ENCODE measurements around the gene MCHR1. TPM values are rescaled to one million over a fixed set of nuclear protein-coding genes. Genes with fewer than 3 reads are reported as not detected.

Gene MCHR1
- total RNA-seq, 4 donors from 2014 or later = 0.95 TPM; not detected in 3

DNA sequence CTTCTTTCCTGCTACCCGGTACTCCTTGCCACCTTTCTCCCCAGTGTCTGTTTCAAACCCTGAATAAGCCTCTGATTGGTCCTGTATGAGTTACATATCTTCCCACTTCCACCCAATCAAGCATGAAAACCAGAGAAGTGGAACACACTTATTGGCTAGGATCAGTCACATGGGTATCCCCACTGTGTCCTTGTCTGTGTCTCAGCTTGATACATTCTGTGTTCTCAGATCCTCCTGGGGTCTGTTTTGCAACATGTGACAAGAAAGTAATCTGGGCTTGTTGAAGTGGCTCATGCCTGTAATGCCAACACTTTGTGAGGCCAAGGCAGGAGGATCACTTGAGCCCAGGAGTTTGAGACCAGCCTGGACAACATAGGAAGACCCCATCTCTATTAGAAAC lies 23.9 kb downstream of the MCHR1 start:
- ATAC-seq = no peak
- no peaks in the 10 kb centered on the region for H3K9me3 ChIP-seq
- no peaks in the 10 kb centered on the region for H3K36me3 ChIP-seq
- DNase-seq = no peak
- H3K4me1 ChIP-seq = no peaks in the 10 kb centered on the region
- H3K4me3 ChIP-seq = no peak overlapping the region
- H3K27ac ChIP-seq = no peak overlapping the region
- no peaks in the 10 kb centered on the region for H3K27me3 ChIP-seq
- TF ChIP-seq, protein P1, sequence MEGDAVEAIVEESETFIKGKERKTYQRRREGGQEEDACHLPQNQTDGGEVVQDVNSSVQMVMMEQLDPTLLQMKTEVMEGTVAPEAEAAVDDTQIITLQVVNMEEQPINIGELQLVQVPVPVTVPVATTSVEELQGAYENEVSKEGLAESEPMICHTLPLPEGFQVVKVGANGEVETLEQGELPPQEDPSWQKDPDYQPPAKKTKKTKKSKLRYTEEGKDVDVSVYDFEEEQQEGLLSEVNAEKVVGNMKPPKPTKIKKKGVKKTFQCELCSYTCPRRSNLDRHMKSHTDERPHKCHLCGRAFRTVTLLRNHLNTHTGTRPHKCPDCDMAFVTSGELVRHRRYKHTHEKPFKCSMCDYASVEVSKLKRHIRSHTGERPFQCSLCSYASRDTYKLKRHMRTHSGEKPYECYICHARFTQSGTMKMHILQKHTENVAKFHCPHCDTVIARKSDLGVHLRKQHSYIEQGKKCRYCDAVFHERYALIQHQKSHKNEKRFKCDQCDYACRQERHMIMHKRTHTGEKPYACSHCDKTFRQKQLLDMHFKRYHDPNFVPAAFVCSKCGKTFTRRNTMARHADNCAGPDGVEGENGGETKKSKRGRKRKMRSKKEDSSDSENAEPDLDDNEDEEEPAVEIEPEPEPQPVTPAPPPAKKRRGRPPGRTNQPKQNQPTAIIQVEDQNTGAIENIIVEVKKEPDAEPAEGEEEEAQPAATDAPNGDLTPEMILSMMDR (IDR thresholded peaks at IDR 0.05 in 4 of 5, conservative IDR thresholded peaks at IDR 0.05 in 1 of 5) = no peak
- TF ChIP-seq POLR2A (IDR thresholded peaks at IDR 0.05) = no peak
- in situ Hi-C loops (cut with MboI; ENCODE audit: low sequenced_read_pairs in 4 of 4) (no loop called here), intact Hi-C loops (cut with DNase I; ENCODE audit: low total_unique reads) (no loop called here)

DNA sequence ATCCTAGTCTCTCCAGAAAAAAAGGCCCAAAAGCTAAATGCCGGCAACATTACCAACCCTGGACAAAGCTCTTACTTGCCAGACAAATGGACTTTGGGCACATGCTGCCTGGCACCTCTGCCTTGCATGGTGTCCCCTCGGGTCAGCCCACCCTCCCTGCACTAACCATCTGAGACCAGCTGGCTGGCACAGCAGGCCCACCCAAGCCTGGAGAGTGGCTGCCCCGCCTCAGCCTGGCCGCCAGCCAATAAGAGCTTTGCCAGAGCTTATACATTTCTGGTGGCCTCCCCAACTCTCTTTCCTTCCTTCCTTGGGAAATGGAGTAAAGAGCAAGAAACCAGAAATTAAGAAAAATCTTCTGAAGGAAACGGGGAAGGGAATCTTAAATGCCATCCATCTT lies 24.5 kb downstream of the MCHR1 start:
- Histone ChIP-seq H3K4me3 (no peak overlapping the region), H3K27me3 (no peaks in the 10 kb centered on the region), H3K36me3 (no peaks in the 10 kb centered on the region), H3K9me3 (no peaks in the 10 kb centered on the region), H3K27ac (no peak overlapping the region), H3K4me1 (no peaks in the 10 kb centered on the region)
- no peak for DNase-seq
- ATAC-seq = no peak
- intact Hi-C loops (cut with DNase I; ENCODE audit: low total_unique reads) = no loop called here
- TF ChIP-seq, protein P1 (IDR thresholded peaks at IDR 0.05 in 4 of 5, conservative IDR thresholded peaks at IDR 0.05 in 1 of 5) = no peak
- no peak for TF ChIP-seq POLR2A (IDR thresholded peaks at IDR 0.05)
- in situ Hi-C loops (cut with MboI; ENCODE audit: low sequenced_read_pairs in 4 of 4) = no loop called here

DNA sequence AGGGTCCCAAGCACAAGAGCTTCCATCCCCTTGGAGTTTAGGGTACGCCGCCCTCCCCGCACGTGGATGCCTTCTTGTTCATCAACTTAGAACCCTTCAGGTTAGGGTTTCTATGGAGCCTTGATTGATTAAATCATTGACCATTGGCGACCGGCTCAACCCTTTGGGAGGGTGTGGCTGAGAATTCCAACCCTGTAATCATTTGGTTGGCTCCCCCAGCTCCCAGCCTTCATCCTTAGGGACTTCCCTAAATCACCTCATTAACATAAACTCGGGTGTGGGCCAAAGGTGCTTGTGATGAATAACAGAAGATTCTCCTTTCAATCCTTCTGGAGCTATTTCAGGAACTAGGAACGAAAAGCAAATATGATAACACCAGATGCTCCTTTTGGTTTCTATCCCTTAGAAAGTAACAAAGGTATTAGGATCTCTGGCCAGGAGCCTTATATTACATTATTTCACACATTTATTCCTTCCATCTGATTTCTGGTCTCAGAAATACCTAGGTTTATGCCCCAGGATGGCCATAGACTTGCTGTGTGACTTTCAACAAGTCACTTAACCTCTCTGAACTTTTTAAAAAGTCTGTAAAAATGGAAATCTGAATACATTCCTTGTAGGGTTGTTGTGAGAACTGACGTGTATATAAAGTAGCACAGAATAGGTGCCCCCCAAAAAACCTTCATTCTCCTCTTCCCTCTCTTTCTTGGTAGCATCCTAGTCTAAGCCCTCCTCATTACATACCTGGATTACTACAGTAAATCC lies 26.8 kb downstream of the MCHR1 start:
- DNase-seq = no peak
- H3K9me3 ChIP-seq = no peaks in the 10 kb centered on the region
- no peak for ATAC-seq
- H3K4me3 ChIP-seq = no peak overlapping the region
- no peaks in the 10 kb centered on the region for H3K27me3 ChIP-seq
- no peak overlapping the region for H3K27ac ChIP-seq
- in situ Hi-C loops (cut with MboI; ENCODE audit: low sequenced_read_pairs in 4 of 4) = no loop called here
- intact Hi-C loops (cut with DNase I; ENCODE audit: low total_unique reads) = no loop called here
- no peaks in the 10 kb centered on the region for H3K4me1 ChIP-seq
- no peak for TF ChIP-seq POLR2A (IDR thresholded peaks at IDR 0.05)
- TF ChIP-seq, protein P1 (IDR thresholded peaks at IDR 0.05 in 4 of 5, conservative IDR thresholded peaks at IDR 0.05 in 1 of 5) = no peak
- H3K36me3 ChIP-seq = no peaks in the 10 kb centered on the region

DNA sequence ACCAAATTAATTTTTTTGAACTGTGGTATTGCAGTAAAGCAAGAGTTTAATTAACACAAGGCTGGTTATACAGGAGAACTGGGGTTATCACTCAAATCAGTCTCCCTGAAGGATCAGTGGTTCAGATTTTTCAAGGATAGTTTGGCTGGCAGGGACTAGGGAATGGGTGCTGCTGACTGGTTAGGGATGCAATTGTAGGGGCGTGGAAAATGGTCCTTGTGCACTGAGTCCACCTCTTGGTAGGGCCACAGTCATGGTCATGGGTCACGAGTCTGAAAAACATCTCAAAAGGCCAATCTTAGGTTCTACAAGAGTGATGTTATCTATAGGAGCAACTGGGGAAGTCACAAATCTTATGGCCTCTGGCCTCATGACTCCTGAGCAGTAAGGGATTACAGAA lies 27.9 kb downstream of the MCHR1 start:
- no peaks in the 10 kb centered on the region for H3K4me1 ChIP-seq
- no peak overlapping the region for H3K27ac ChIP-seq
- no peaks in the 10 kb centered on the region for H3K27me3 ChIP-seq
- no peaks in the 10 kb centered on the region for H3K36me3 ChIP-seq
- in situ Hi-C loops (cut with MboI; ENCODE audit: low sequenced_read_pairs in 4 of 4) = no loop called here
- DNase-seq = no peak
- H3K9me3 ChIP-seq = no peaks in the 10 kb centered on the region
- ATAC-seq = no peak
- intact Hi-C loops (cut with DNase I; ENCODE audit: low total_unique reads) = no loop called here
- no peak overlapping the region for H3K4me3 ChIP-seq
- no peak for TF ChIP-seq POLR2A (IDR thresholded peaks at IDR 0.05)
- TF ChIP-seq, protein P1 (IDR thresholded peaks at IDR 0.05 in 4 of 5, conservative IDR thresholded peaks at IDR 0.05 in 1 of 5) = no peak

DNA sequence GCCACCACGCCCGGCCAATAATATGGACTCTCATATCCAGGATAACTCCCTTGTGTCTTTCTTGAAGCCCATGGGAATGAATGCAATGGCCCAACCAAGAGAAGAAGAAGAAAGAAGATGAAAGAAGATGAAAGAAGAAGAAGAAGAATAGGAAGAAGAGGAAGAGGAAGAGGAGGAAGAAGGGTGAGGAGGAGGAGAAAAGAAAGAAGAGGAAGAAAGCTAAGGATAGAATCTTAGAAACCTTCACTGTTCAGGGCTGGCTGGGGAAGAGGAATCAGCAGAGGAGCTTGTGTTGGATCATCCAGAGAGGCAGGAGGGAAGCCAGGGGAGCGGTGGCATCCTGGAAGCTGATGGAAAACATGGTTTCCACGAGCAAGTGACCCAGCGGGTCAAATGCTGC lies 28.9 kb downstream of the MCHR1 start:
- intact Hi-C loops (cut with DNase I; ENCODE audit: low total_unique reads) = no loop called here
- H3K27ac ChIP-seq = no peak overlapping the region

More for the DNA sequence above, 28.9 kb downstream of the MCHR1 start:
- Histone ChIP-seq H3K36me3 (no peaks in the 10 kb centered on the region), H3K27me3 (no peaks in the 10 kb centered on the region), H3K4me1 (no peaks in the 10 kb centered on the region), H3K4me3 (no peak overlapping the region), H3K9me3 (no peaks in the 10 kb centered on the region)
- ATAC-seq (no peak), DNase-seq (no peak)
- no peak for TF ChIP-seq POLR2A (IDR thresholded peaks at IDR 0.05)
- TF ChIP-seq, protein P1 (IDR thresholded peaks at IDR 0.05 in 4 of 5, conservative IDR thresholded peaks at IDR 0.05 in 1 of 5) = no peak
- in situ Hi-C loops (cut with MboI; ENCODE audit: low sequenced_read_pairs in 4 of 4) = no loop called here

Data from gastrocnemius medialis (tissue), 4 donors.